ENCODE results near the gene TRPV6. TPM values are rescaled to one million over a fixed set of nuclear protein-coding genes. Genes with fewer than 3 reads are reported as not detected.

Gene TRPV6
- polyA plus RNA-seq, 1 donor (not counting 4 experiments of a cell fraction or from before 2014, with no cell fraction given) = 1.5 TPM

- no peaks in the 10 kb centered on the region for H3K9me1 ChIP-seq (ENCODE audit: control insufficient read depth, extremely low read depth, insufficient read depth, low read length)
- no peak overlapping the region for H3K9ac ChIP-seq (ENCODE audit: control insufficient read depth, extremely low read depth, insufficient read depth, low read length)
- no peaks in the 10 kb centered on the region for H4K20me1 ChIP-seq (ENCODE audit: control insufficient read depth, extremely low read depth, insufficient read depth, low read length)
- H3K79me2 ChIP-seq (ENCODE audit: control insufficient read depth, insufficient read depth, low read length) = no peaks in the 10 kb centered on the region
- no peak overlapping the region for H3K4me2 ChIP-seq (ENCODE audit: control insufficient read depth, extremely low read depth, insufficient read depth, low read depth, low read length)
- DNase-seq (ENCODE audit: low read depth, low spot score) = no peak
- no peaks in the 10 kb centered on the region for H3K36me3 ChIP-seq (ENCODE audit: control insufficient read depth in 2 of 2, extremely low read depth in 1 of 2, insufficient read depth in 2 of 2, low read length in 2 of 2)
- H3K27ac ChIP-seq (ENCODE audit: control insufficient read depth, insufficient read depth, low read length) = no peak overlapping the region
- no peak overlapping the region for H2AFZ ChIP-seq (ENCODE audit: control insufficient read depth, low read length)
- TF ChIP-seq, protein P1, sequence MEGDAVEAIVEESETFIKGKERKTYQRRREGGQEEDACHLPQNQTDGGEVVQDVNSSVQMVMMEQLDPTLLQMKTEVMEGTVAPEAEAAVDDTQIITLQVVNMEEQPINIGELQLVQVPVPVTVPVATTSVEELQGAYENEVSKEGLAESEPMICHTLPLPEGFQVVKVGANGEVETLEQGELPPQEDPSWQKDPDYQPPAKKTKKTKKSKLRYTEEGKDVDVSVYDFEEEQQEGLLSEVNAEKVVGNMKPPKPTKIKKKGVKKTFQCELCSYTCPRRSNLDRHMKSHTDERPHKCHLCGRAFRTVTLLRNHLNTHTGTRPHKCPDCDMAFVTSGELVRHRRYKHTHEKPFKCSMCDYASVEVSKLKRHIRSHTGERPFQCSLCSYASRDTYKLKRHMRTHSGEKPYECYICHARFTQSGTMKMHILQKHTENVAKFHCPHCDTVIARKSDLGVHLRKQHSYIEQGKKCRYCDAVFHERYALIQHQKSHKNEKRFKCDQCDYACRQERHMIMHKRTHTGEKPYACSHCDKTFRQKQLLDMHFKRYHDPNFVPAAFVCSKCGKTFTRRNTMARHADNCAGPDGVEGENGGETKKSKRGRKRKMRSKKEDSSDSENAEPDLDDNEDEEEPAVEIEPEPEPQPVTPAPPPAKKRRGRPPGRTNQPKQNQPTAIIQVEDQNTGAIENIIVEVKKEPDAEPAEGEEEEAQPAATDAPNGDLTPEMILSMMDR (optimal IDR thresholded peaks at IDR 0.05 in 1 of 3, IDR thresholded peaks at IDR 0.05 in 1 of 3, conservative IDR thresholded peaks at IDR 0.05 in 1 of 3; ENCODE audit: extremely low read depth in 1 of 3, insufficient read depth in 2 of 3, low read length in 3 of 3) = no peak
- no peak for TF ChIP-seq EZH2 (IDR thresholded peaks at IDR 0.05; ENCODE audit: low read length)
- H3K4me3 ChIP-seq (ENCODE audit: control insufficient read depth in 2 of 3, extremely low read depth in 1 of 3, insufficient read depth in 2 of 3, low read depth in 1 of 3, low read length in 3 of 3) = no peak overlapping the region
- H3K27me3 ChIP-seq (ENCODE audit: control insufficient read depth, extremely low read depth, insufficient read depth, low read length) = no peaks in the 10 kb centered on the region
- no peaks in the 10 kb centered on the region for H3K4me1 ChIP-seq (ENCODE audit: control insufficient read depth, extremely low read depth, insufficient read depth, low read length)
- dilution Hi-C loops (cut with MboI; ENCODE audit: extremely low pct_ligation_motif_present, low sequenced_read_pairs) = no loop called here
- no peaks in the 10 kb centered on the region for H3K9me3 ChIP-seq (ENCODE audit: control insufficient read depth, low read depth, low read length)
- no peak for FAIRE-seq
These were observed 47.0 kb upstream of the TRPV6 start for GRCh38 chr7:142932386-142933091.

DNA sequence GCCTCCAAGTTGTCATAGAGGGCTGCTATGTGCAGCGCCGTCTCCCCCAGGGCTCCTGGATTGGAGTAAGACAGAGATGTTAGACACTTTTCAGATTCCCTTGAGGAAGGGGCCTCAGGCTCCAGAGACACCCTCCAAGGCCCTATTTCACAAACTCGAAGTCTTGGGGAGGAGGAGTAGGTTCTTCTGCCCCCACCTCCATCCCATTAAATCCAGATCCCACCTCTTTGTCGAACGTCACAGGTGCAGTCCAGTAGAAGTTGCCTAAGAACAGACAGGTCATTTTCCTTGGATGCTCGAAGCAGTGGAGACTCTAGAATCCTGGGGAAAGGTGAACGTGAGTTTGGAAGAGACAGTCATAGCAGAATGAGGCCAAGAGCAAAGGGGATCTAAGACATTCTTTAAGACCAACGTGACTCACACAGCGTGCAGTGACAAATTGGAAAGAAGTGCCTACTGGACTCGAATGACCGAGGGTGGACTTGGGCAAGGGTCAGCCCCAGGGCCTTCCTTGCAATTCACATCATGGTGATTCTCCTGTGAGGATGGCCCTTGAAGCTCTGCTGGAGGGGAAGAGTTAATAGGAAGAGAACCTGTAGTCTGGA lies 44.7 kb upstream of the TRPV6 start:
- FAIRE-seq = no peak
- dilution Hi-C loops (cut with MboI; ENCODE audit: extremely low pct_ligation_motif_present, low sequenced_read_pairs) = no loop called here

More for the DNA sequence above, 44.7 kb upstream of the TRPV6 start:
- TF ChIP-seq, protein P1 (optimal IDR thresholded peaks at IDR 0.05 in 1 of 3, IDR thresholded peaks at IDR 0.05 in 1 of 3, conservative IDR thresholded peaks at IDR 0.05 in 1 of 3; ENCODE audit: extremely low read depth in 1 of 3, insufficient read depth in 2 of 3, low read length in 3 of 3) = no peak
- TF ChIP-seq EZH2 (IDR thresholded peaks at IDR 0.05; ENCODE audit: low read length) = no peak
- no peaks in the 10 kb centered on the region for H3K27me3 ChIP-seq (ENCODE audit: control insufficient read depth, extremely low read depth, insufficient read depth, low read length)
- no peak overlapping the region for H3K4me3 ChIP-seq (ENCODE audit: control insufficient read depth in 2 of 3, extremely low read depth in 1 of 3, insufficient read depth in 2 of 3, low read depth in 1 of 3, low read length in 3 of 3)
- H3K4me1 ChIP-seq (ENCODE audit: control insufficient read depth, extremely low read depth, insufficient read depth, low read length) = no peaks in the 10 kb centered on the region
- no peaks in the 10 kb centered on the region for H3K9me1 ChIP-seq (ENCODE audit: control insufficient read depth, extremely low read depth, insufficient read depth, low read length)
- no peak for DNase-seq (ENCODE audit: low read depth, low spot score)
- H2AFZ ChIP-seq (ENCODE audit: control insufficient read depth, low read length) = no peak overlapping the region
- no peak overlapping the region for H3K9ac ChIP-seq (ENCODE audit: control insufficient read depth, extremely low read depth, insufficient read depth, low read length)
- H3K36me3 ChIP-seq (ENCODE audit: control insufficient read depth in 2 of 2, extremely low read depth in 1 of 2, insufficient read depth in 2 of 2, low read length in 2 of 2) = no peaks in the 10 kb centered on the region
- H3K9me3 ChIP-seq (ENCODE audit: control insufficient read depth, low read depth, low read length) = no peaks in the 10 kb centered on the region
- H3K79me2 ChIP-seq (ENCODE audit: control insufficient read depth, insufficient read depth, low read length) = no peaks in the 10 kb centered on the region
- no peaks in the 10 kb centered on the region for H4K20me1 ChIP-seq (ENCODE audit: control insufficient read depth, extremely low read depth, insufficient read depth, low read length)
- no peak overlapping the region for H3K27ac ChIP-seq (ENCODE audit: control insufficient read depth, insufficient read depth, low read length)
- no peak overlapping the region for H3K4me2 ChIP-seq (ENCODE audit: control insufficient read depth, extremely low read depth, insufficient read depth, low read depth, low read length)
